Retinal pigment epithelial cell (primary cell): ENCODE results near the gene HCLS1.

Experiments used
- DNase-seq: peaks from one replicate; pipeline ENCODE4 v3.0.0-alpha.2; 2010; ENCODE audit warnings: low read depth
- H3K4me3 ChIP-seq: 2 replicates; pipeline ENCODE4 v1.5.1; 2011; ENCODE audit warnings: mild to moderate bottlenecking, low read length, control low read depth, moderate library complexity
- CTCF ChIP-seq: conservative IDR thresholded peaks from 2 replicates; pipeline ENCODE4 v1.5.1; 2011; ENCODE audit warnings: low read depth, low read length, control low read depth, inconsistent platforms

Gene HCLS1

DNA sequence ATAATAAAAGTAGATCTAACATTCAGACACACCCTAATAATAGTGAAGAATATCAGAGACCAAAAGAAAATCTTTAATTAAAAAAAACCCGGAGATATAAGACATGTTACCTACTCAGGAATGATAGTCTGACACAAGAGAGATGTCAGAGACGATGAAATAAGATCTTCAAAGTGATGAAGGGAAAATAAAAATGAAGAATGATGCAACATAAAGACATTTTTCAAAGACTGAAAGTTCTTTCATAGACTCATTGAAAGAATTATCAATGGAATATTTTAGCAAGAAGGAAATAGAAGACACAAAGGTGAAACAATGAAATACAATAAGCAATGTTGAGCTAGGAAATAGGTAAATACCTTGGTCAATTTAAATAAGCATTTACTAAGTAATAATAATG is 19.6 kb downstream of the HCLS1 start:
- TF ChIP-seq CTCF, result no peak
- no peak for DNase-seq
- no peak overlapping the region for H3K4me3 ChIP-seq

DNA sequence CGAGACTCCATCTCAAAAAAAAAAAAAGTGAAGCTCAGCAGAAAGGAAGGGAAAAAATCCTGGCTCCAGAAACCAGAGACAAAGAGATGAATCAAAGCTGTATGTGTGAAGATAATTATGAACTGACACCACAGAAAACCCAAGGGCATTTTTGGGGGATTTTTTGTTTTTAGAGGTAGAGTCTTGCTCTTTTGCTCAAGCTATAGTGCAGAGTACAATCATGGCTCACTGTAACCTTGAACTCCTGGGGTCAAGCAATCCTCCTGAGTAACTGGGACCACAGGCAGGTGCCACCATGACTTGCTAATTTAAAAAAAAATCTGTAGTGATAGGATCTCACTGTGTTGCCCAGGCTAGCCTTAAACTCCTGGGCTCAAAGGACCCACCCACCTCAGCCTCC is 22.8 kb downstream of the HCLS1 start:
- TF ChIP-seq CTCF, result no peak
- no peak for DNase-seq

GRCh38 chr3:121630355-121630754 is 30.3 kb downstream of the HCLS1 start:
- no peak for TF ChIP-seq CTCF
- H3K4me3 ChIP-seq, result no peak overlapping the region

More for the DNA sequence above, 22.8 kb downstream of the HCLS1 start:
- no peak overlapping the region for H3K4me3 ChIP-seq

GRCh38 chr3:121629601-121630000 is 31.1 kb downstream of the HCLS1 start:
- H3K4me3 ChIP-seq, result no peak overlapping the region
- no peak for TF ChIP-seq CTCF
- no peak for DNase-seq

More at GRCh38 chr3:121630355-121630754, 30.3 kb downstream of the HCLS1 start:
- DNase-seq, result no peak

DNA sequence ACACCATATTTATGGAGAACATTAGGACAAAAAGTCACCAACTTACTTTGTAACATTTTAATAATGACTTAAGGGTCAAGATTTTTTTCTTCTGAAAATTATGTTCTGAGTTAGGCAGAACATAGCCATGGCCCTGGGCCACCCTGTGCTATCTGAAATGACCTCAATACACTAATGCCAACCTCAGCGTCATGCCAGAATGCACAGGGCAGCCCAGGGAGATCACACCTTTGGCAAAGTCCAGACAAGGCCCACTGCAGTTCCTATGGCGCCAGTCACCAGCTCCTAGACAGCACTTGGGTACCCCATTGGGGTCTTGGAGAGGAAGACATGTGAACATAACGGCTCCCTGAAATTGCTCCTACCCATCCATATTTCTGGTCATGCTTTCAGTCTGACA is 33.1 kb downstream of the HCLS1 start:
- TF ChIP-seq CTCF, result no peak
- DNase-seq, result no peak
- no peak overlapping the region for H3K4me3 ChIP-seq

GRCh38 chr3:121627211-121627610 is 33.5 kb downstream of the HCLS1 start:
- no peak for DNase-seq
- no peak overlapping the region for H3K4me3 ChIP-seq
- TF ChIP-seq CTCF, result no peak

DNA sequence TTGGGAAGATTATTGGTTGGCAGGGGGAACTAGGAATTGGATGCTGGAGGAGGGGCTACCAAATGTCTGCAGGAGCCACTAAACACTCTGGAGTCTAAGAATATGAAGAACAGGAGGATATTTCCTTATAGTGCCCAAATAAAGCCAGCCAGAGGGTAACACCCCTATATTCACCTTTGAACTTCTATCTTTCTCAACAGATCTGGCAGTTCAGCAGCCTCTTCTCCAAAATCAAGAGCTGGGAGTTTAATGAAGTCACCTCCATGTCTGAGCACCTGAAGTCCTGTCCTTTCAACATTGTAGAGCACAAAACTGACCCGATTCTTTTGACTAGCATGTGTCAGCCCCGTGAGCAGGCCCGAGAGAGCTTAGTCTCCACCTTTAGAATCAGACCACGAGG is 34.2 kb downstream of the HCLS1 start:
- no peak for TF ChIP-seq CTCF
- no peak overlapping the region for H3K4me3 ChIP-seq
- DNase-seq, result no peak
